ENCODE measurements around the gene CACNG1. TPM values are rescaled to one million over a fixed set of nuclear protein-coding genes. Genes with fewer than 3 reads are reported as not detected.

Gene CACNG1
- total RNA-seq, 1 experiment from 2014 or later: not detected

DNA sequence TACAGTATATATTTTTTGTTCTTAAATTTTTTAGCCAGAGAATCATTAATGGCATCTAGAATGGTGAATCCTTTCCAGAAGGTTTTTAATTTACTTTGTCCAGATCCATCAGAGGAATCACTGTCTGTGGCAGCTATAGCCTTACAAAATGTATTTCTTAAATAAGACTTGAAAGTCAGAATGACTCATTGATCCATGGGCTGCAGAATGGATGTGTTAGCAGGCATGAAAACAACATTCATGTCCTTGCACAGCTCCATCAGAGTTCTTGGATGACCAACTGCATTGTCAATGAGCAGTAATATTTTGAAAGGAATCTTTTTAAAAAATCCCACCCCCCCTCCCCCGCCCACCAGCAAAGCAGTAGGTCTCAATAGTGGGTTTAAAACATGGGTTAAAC lies 51.4 kb downstream of the CACNG1 start:
- Histone ChIP-seq H3K79me1 (ENCODE audit: insufficient read depth, low read depth, low read length, poor library complexity, severe bottlenecking) (no peaks in the 10 kb centered on the region), H3K27ac (ENCODE audit: insufficient read length, low read depth, low read length) (no peak overlapping the region), H2BK120ac (ENCODE audit: low read depth, low read length, poor library complexity, severe bottlenecking) (no peak overlapping the region), H3K9me3 (ENCODE audit: control insufficient read depth, low read depth, low read length) (no peaks in the 10 kb centered on the region), H4K91ac (ENCODE audit: insufficient read length, low read depth, low read length) (no peak overlapping the region), H3K14ac (ENCODE audit: insufficient read depth, low read length) (no peak overlapping the region), H4K20me1 (ENCODE audit: control insufficient read depth, insufficient read depth, insufficient read length) (no peaks in the 10 kb centered on the region), H3T11ph (ENCODE audit: low read length) (no peak overlapping the region), H2AK5ac (ENCODE audit: insufficient read length, low read length) (no peak overlapping the region), H3K4ac (ENCODE audit: low read depth, low read length) (no peak overlapping the region), H2BK20ac (ENCODE audit: low read depth, low read length, poor library complexity, severe bottlenecking) (no peak overlapping the region), H3K9ac (ENCODE audit: extremely low read depth, insufficient read length, low read length) (no peak overlapping the region), H3K56ac (ENCODE audit: insufficient read length, low read depth, low read length) (no peak overlapping the region), H3K4me1 (ENCODE audit: insufficient read depth, low read length) (no peaks in the 10 kb centered on the region), H2BK15ac (ENCODE audit: low read depth, low read length) (no peak overlapping the region), H3K23ac (ENCODE audit: insufficient read length, low read depth, low read length) (no peak overlapping the region), H3K27me3 (ENCODE audit: insufficient read depth, low read length) (no peaks in the 10 kb centered on the region), H4K5ac (ENCODE audit: insufficient read length, low read depth, low read length) (no peak overlapping the region), H3K79me2 (ENCODE audit: insufficient read depth, low read length) (no peaks in the 10 kb centered on the region), H2AFZ (ENCODE audit: low read length) (no peak overlapping the region), H3K4me2 (ENCODE audit: insufficient read depth, insufficient read length, low read length) (no peak overlapping the region), H2BK5ac (ENCODE audit: insufficient read length, low read length) (no peak overlapping the region), H2BK12ac (ENCODE audit: insufficient read length, low read depth, low read length) (no peak overlapping the region), H4K8ac (replicated peaks; ENCODE audit: insufficient read length, low read depth, low read length) (no peak overlapping the region), H3K23me2 (ENCODE audit: insufficient read length, low read depth, low read length, poor library complexity, severe bottlenecking) (no peaks in the 10 kb centered on the region), H3K18ac (ENCODE audit: insufficient read length, low read depth, low read length) (no peak overlapping the region)
- no peaks in the 10 kb centered on the region for H3K4me1 Mint-ChIP-seq
- peaks cover 0 to under 1% (median 0%) of the 10 kb centered on the region in 3 experiments; a peak in 3 of 7 replicates for H3K36me3 Mint-ChIP-seq (ENCODE audit: insufficient read depth in 1 of 3, low read depth in 3 of 3)
- H3K27me3 Mint-ChIP-seq (ENCODE audit: low read depth): no peaks in the 10 kb centered on the region
- DNase-seq: no peak
- H3K27ac Mint-ChIP-seq: no peak overlapping the region
- no peaks in the 10 kb centered on the region for H3K9me3 Mint-ChIP-seq
- H3K4me3 Mint-ChIP-seq: no peak overlapping the region
- no CpG with 5 or more reads among the region's 1 CpG for whole genome bisulfite sequencing (ENCODE audit: extremely low coverage, insufficient read length, low lambda C conversion rate)
- TF ChIP-seq, protein P1, sequence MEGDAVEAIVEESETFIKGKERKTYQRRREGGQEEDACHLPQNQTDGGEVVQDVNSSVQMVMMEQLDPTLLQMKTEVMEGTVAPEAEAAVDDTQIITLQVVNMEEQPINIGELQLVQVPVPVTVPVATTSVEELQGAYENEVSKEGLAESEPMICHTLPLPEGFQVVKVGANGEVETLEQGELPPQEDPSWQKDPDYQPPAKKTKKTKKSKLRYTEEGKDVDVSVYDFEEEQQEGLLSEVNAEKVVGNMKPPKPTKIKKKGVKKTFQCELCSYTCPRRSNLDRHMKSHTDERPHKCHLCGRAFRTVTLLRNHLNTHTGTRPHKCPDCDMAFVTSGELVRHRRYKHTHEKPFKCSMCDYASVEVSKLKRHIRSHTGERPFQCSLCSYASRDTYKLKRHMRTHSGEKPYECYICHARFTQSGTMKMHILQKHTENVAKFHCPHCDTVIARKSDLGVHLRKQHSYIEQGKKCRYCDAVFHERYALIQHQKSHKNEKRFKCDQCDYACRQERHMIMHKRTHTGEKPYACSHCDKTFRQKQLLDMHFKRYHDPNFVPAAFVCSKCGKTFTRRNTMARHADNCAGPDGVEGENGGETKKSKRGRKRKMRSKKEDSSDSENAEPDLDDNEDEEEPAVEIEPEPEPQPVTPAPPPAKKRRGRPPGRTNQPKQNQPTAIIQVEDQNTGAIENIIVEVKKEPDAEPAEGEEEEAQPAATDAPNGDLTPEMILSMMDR (conservative IDR thresholded peaks at IDR 0.05): no peak

Data from H9 (cell line).